Esophagus muscularis mucosa (tissue), 4 donors: ENCODE data around the gene SLC25A11. TPM values are rescaled to one million over a fixed set of nuclear protein-coding genes. Genes with fewer than 3 reads are reported as not detected.
"Not testable (repeated sequence)": the region's sequence is repeated elsewhere in the genome, so short reads cannot be mapped to it uniquely, and the experiment has no call there.

Experiments used
- DNase-seq: peaks from one replicate; pipeline ENCODE4 v3.0.0-alpha.2; 2017; ENCODE audit errors: extremely low spot score
- H3K27ac ChIP-seq, 4 donors: fragments of 200-600 bp; sonication (generic); replicated peaks in 1 of 4; 1 replicate in 3 of 4; 2 replicates in 1 of 4; pipeline ENCODE4 v1.5.1; 2016 to 2019; ENCODE audit warnings: mild to moderate bottlenecking in 1 of 4
- H3K27me3 ChIP-seq, 4 donors: fragments of 200-600 bp; sonication (generic); one replicate each; pipeline versions ENCODE4 v1.5.1 to v1.6.0; 2016 to 2019
- H3K36me3 ChIP-seq, 4 donors: fragments of 200-600 bp; sonication (generic); one replicate each; pipeline ENCODE4 v1.5.1; 2016 to 2019
- H3K4me1 ChIP-seq, 4 donors: fragments of 200-600 bp; sonication (generic); one replicate each; pipeline ENCODE4 v1.5.1; 2016 to 2019
- H3K4me3 ChIP-seq, 4 donors: fragments of 200-600 bp; sonication (generic); 1 replicate in 2 of 4; 2 replicates in 2 of 4; pipeline ENCODE4 v1.5.1; 2016 to 2019; ENCODE audit warnings: mild to moderate bottlenecking in 4 of 4, moderate library complexity in 1 of 4
- H3K9me3 ChIP-seq, 4 donors: fragments of 200-600 bp; sonication (generic); 1 replicate in 3 of 4; 2 replicates in 1 of 4; pipeline ENCODE4 v1.5.1; 2016 to 2019
- CTCF ChIP-seq, 3 experiments: fragments of 200-600 bp in 2 of 3; fragments of 450-650 bp in 1 of 3; sonication (generic) in 2 of 3; IDR thresholded peaks; one replicate each; pipeline ENCODE4 v1.5.1; 2017 to 2019; ENCODE audit warnings: antibody characterized with exemption in 3 of 3, mild to moderate bottlenecking in 2 of 3, moderate library complexity in 1 of 3
- EP300 ChIP-seq: sonication (generic); formaldehyde crosslinking; IDR thresholded peaks from one replicate; pipeline ENCODE4 v1.6.1; 2017; ENCODE audit warnings: antibody characterized with exemption
- POLR2A ChIP-seq: fragments of 450-650 bp; IDR thresholded peaks from one replicate; pipeline ENCODE4 v1.6.1; 2017; ENCODE audit warnings: antibody characterized with exemption, moderate library complexity, mild to moderate bottlenecking, low read depth
- POLR2AphosphoS5 ChIP-seq, 2 donors: sonication (generic); formaldehyde crosslinking; IDR thresholded peaks; one replicate each; pipeline ENCODE4 v1.6.1; 2017; ENCODE audit warnings: antibody characterized with exemption in 2 of 2
- WGBS: methylation state at CpG from one replicate; pipeline ENCODE4 v1.1.5; 2018; 5-methylcytosine and 5-hydroxymethylcytosine counted together
- intact Hi-C: fragments of 100-400 bp; cut with DNase I; formaldehyde crosslinking; loops from one replicate; pipeline ENCODE4 v1.15.1; 2023
- total RNA-seq, 4 donors: library from RNA; depleted of rRNA; stranded (reverse); fragments of >200 nt; gene quantifications; one replicate each; pipeline versions ENCODE4 v1.1.0 to v1.2.1, GENCODE V29; 2016

The SLC25A11 gene
- total RNA-seq, 4 donors from 2014 or later, result 38.8 to 73.4 (median 55.5) TPM

GRCh38 chr17:4928881-4929280, 11.0 kb downstream of the SLC25A11 start:
- TF ChIP-seq POLR2AphosphoS5 (IDR thresholded peaks at IDR 0.05) (no peak), EP300 (no peak), POLR2A (no peak), CTCF (IDR thresholded peaks at IDR 0.05) (no peak)
- Histone ChIP-seq H3K36me3 (no peaks in the 10 kb centered on the region), H3K4me3 (no peak overlapping the region), H3K4me1 (peaks cover 3 to 6% (median 4%) of the 10 kb centered on the region in 4 donors), H3K27me3 (no peaks in the 10 kb centered on the region), H3K9me3 (no peaks in the 10 kb centered on the region), H3K27ac (no peak overlapping the region)
- no peak for DNase-seq
- 97% methylated on average over 18 of the region's 18 CpGs for WGBS
- intact Hi-C loops, result no loop called here

DNA sequence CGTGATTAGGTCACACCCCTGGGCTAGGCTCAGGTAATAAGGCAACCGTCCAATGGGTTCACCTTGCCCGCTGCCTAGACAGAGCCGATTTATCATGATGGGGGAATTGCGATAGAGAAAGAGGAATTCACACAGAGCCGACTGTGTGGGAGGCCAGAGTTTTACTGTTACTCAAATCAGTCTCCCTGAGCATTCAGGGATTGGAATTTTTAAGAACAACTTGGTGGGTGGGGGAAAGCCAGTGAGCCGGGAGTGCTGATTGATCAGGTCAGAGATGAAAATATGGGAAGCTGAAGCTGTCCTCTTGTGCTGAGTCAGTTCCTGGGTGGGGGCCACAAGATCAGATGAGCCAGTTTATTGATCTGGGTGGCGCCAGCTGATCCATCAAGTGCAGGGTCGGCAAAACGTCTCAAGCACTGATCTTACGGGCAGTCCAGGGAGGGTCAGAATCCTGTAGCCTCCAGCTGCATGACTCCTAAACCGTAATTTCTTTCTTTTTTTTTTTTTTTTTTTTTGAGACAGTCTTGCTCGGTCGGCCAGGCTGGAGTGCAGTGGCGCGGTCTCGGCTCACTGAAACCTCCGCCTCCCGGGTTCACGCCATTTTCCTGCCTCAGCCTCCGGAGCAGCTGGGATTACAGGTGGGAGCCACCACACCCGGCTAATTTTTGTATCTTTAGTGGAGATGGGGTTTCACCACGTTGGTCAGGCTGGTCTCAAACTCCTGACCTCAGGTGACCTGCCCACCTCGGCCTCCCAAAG, 13.1 kb downstream of the SLC25A11 start:
- intact Hi-C loops, H3K9me3 ChIP-seq, H3K4me3 ChIP-seq, H3K27me3 ChIP-seq, H3K36me3 ChIP-seq, H3K4me1 ChIP-seq, DNase-seq, H3K27ac ChIP-seq: not testable (repeated sequence)
- 90% methylated on average over 21 of the region's 24 CpGs for whole genome bisulfite sequencing

DNA sequence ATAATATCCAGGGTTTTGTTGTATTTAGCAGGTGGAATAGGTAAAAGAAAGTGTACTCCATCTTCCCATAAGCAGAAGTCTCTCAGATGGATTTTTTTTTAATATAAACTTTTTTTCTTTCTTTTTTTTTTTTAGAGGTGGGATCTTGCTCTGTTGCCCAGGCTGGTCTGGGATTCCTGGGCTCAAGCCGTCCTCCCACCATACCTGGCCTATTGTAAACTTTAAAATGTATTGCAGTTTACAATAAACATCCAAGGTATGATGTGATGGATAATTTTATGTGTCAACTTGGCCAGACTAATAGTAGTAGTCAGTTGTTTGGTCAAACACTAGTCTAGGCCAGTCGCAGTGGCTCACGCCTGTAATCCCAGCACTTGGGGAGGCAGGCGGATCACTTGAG, 18.5 kb downstream of the SLC25A11 start:
- H3K4me1 ChIP-seq, result no peaks in the 10 kb centered on the region
- 90% methylated on average over 4 of the region's 4 CpGs for WGBS
- no peaks in the 10 kb centered on the region for H3K27me3 ChIP-seq
- no peak overlapping the region for H3K4me3 ChIP-seq
- intact Hi-C loops, result no loop called here
- no peak overlapping the region for H3K27ac ChIP-seq
- no peaks in the 10 kb centered on the region for H3K9me3 ChIP-seq
- no peaks in the 10 kb centered on the region for H3K36me3 ChIP-seq
- TF ChIP-seq POLR2AphosphoS5 (IDR thresholded peaks at IDR 0.05), result no peak
- no peak for TF ChIP-seq CTCF (IDR thresholded peaks at IDR 0.05)
- no peak for TF ChIP-seq POLR2A
- TF ChIP-seq EP300, result no peak
- DNase-seq, result no peak

DNA sequence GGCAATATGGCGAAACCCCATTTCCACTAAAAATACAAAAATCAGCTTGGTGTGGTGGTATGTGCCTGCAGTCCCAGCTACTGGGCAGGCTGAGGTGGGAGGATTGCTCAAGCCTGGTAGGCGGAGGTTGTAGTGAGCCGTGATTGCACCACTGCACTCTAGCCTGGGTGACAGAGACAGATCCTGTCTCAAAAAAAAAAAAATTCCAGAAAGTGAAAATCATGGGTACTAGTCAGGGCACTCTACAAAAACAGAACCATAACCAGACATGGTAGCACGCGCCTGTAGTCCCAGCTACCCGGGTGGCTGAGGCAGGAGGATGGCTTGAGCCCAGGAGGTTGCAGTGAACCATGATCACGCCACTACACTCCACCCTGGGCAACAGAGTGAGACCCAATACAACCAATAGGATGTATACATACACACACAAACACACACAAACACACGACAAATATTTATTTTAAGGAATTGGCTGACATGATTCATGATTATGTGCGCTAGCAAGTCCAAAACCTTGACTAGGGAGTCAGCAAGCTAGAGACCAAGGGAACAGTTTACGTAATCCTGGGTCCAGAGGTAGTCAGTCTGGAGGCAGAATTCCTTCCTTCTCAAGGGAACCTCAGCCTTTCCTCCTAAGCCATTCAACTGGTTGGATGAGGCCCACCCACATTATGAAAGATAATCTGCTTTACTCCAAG, 19.3 kb downstream of the SLC25A11 start:
- no peak for DNase-seq
- TF ChIP-seq EP300 (no peak), CTCF (IDR thresholded peaks at IDR 0.05) (no peak), POLR2A (no peak), POLR2AphosphoS5 (IDR thresholded peaks at IDR 0.05) (no peak)
- Histone ChIP-seq H3K4me3 (no peak overlapping the region), H3K4me1 (no peaks in the 10 kb centered on the region), H3K36me3 (no peaks in the 10 kb centered on the region), H3K27me3 (no peaks in the 10 kb centered on the region), H3K27ac (no peak overlapping the region), H3K9me3 (no peaks in the 10 kb centered on the region)
- intact Hi-C loops, result no loop called here
- WGBS, result 83% methylated on average over 10 of the region's 10 CpGs

GRCh38 chr17:4919511-4920047, 20.3 kb downstream of the SLC25A11 start:
- TF ChIP-seq POLR2AphosphoS5 (IDR thresholded peaks at IDR 0.05), result no peak
- TF ChIP-seq POLR2A, result no peak
- TF ChIP-seq EP300, result no peak
- no peak for TF ChIP-seq CTCF (IDR thresholded peaks at IDR 0.05)
- no peak for DNase-seq
- H3K27me3 ChIP-seq, result no peaks in the 10 kb centered on the region
- H3K36me3 ChIP-seq, result no peaks in the 10 kb centered on the region
- WGBS, result 67% methylated on average over 8 of the region's 8 CpGs
- intact Hi-C loops, result no loop called here
- H3K4me1 ChIP-seq, result no peaks in the 10 kb centered on the region
- H3K4me3 ChIP-seq, result no peak overlapping the region
- H3K9me3 ChIP-seq, result no peaks in the 10 kb centered on the region
- H3K27ac ChIP-seq, result no peak overlapping the region

DNA sequence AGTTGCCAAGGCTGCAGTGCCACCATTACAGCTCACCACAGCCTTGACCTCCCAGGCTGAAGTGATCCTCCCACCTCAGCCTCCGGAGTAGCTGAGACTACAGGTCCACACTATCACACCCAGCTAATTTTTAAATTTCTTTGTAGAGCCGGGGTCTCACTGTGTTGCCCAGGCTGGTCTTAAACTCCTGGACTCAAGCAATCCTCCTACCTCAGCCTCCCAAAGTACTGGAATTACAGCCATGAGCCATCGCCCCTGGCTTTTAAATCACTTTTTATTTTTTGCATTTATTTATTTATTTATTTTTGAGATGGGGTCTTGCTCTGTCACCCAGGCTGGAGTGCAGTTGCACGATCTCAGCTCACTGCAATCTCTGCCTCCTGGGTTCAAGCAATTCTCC, 25.3 kb downstream of the SLC25A11 start:
- H3K27me3 ChIP-seq, H3K36me3 ChIP-seq, intact Hi-C loops, H3K4me3 ChIP-seq, H3K9me3 ChIP-seq, DNase-seq, H3K27ac ChIP-seq, H3K4me1 ChIP-seq: not testable (repeated sequence)
- WGBS, result 88% methylated on average over 4 of the region's 4 CpGs
